ENCODE results near the gene DNAH6.
"Not testable (repeated sequence)": the region's sequence is repeated elsewhere in the genome, so short reads cannot be mapped to it uniquely, and the experiment has no call there.

Gene DNAH6

DNA sequence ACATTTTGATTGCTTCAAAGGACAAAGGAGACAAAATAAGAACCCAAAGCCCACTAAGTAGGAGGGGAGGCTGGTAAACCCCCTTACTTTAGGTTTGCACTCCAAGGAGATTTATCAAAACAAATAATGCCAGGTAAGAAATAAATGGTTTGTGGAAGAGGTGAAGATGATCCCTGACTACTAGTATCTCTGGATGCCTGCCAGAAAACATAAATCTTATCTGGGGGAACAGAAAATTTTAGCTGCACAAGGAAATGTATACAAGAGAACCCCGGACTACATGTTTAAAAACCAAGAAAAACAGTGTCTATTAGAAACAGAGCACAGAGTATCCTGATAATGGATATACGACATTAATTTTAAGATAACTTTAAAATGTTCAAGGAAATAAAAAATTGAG lies 250.5 kb downstream of the DNAH6 start:
- no peak for DNase-seq (ENCODE audit: extremely low read depth, low read depth)
- no peak for TF ChIP-seq CTCF (IDR thresholded peaks at IDR 0.05; ENCODE audit: low read depth, low read length)

DNA sequence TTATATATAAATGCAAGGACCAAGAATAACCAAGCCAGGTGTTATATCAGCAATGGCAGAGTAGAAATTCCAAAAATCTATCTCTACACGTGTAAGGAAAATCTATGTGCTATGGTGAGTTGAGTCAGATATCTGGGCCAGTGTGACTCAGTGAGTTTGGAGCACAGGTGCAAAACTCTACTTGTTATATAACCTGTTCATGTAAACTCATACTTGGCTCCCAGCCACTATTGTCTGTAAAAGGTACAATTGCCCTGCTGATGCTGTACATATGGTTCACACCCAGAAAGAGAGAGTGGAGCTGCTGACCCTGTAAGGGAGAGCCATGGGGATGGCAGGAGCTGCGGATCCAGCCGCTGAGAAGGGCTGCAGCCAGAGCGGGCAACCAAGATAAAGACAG lies 252.5 kb downstream of the DNAH6 start:
- no peak for TF ChIP-seq CTCF (IDR thresholded peaks at IDR 0.05; ENCODE audit: low read depth, low read length)

GRCh38 chr2:84770280-84770679 lies 254.0 kb downstream of the DNAH6 start:
- no peak for TF ChIP-seq CTCF (IDR thresholded peaks at IDR 0.05; ENCODE audit: low read depth, low read length)
- DNase-seq (ENCODE audit: extremely low read depth, low read depth), result no peak

More for the DNA sequence above, 252.5 kb downstream of the DNAH6 start:
- no peak for DNase-seq (ENCODE audit: extremely low read depth, low read depth)

DNA sequence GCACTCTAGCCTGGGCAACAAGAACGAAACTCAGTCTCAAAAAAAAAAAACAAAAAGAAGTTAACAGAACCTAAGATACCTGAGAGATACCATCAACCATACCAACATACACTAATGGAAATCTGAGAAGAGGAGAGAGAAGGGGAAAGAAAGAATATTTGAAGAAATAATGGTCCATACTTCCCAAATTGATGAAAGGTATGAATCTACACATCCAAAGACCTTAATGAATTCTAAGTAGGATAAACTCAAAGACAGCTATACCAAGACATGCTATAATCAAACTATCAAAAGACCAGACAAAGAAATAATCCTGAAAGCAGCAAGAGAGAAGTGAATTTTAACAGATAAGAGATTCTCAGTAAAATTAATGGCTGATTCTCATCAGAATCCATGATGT lies 255.0 kb downstream of the DNAH6 start:
- no peak for DNase-seq (ENCODE audit: extremely low read depth, low read depth)
- TF ChIP-seq CTCF (IDR thresholded peaks at IDR 0.05; ENCODE audit: low read depth, low read length), result no peak

DNA sequence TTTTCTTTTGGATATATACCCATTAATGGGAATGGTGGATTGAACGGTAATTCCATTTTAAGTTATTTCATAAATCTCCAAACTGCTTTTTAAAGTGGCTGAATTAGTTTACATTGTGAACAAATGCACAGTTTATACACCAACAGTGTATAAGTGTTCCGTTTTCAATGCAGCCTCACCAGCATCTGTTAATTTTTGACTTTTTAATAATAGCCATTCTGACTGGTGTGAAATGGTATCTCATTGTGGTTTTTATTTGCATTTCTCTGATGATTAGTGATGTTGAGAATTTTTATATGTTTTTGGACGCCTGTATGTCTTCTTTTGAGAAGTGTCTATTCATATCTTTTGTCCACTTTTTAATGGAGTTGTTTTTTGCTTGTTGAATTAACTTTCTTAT lies 257.3 kb downstream of the DNAH6 start:
- not testable (repeated sequence) for DNase-seq (ENCODE audit: extremely low read depth, low read depth)

- no peak for DNase-seq (ENCODE audit: extremely low read depth, low read depth)
Observed at GRCh38 chr2:84776011-84776410, 259.7 kb downstream of the DNAH6 start.

GRCh38 chr2:84778911-84779690 lies 262.8 kb downstream of the DNAH6 start:
- no peak for TF ChIP-seq CTCF (IDR thresholded peaks at IDR 0.05; ENCODE audit: low read depth, low read length)
- no peak for DNase-seq (ENCODE audit: extremely low read depth, low read depth)

More at GRCh38 chr2:84776011-84776410, 259.7 kb downstream of the DNAH6 start:
- no peak for TF ChIP-seq CTCF (IDR thresholded peaks at IDR 0.05; ENCODE audit: low read depth, low read length)

DNA sequence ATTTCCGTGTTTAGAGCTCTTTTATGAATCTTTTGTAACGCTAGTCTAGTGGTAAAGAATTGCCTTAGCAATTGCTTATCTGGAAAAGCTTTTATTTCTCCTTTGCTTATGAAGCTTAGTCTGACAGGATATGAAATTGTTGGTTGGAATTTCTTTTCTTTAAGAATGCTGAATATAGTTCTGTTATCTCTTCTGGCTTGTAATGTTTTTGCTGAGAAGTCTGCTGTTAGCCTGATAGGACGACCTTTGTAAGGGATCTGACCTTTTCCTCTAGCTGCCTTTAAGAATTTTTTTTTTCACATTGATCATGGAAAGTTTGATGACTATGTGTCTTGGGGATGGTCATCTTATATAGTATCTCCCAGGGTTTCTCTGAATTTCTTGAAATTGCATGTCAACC lies 263.5 kb downstream of the DNAH6 start:
- no peak for DNase-seq (ENCODE audit: extremely low read depth, low read depth)
- no peak for TF ChIP-seq CTCF (IDR thresholded peaks at IDR 0.05; ENCODE audit: low read depth, low read length)
